ENCODE results near the gene EPHB1.

EPHB1 gene

DNA sequence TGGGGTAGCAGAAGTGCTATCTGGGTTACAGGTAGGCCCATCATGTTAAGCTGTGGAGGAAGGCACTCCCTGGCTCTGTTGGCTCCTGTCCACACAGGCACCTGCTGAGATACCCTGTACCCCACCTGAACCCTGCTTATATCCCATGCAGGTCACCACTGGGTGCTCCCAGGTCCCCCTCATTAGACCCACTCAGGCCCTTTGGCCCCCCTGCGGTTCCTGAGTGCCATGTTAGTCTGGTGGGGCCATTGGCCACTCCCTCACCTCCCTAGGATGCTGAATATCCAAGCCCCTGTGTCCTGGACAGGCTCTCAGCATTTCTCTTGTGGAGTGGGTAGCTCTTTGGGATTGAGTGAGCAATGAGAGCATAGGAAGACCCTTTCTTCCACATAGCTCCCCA, 128.2 kb downstream of the EPHB1 start:
- DNase-seq (ENCODE audit: low read depth in 1 of 2, low spot score in 1 of 2): no peak
- in situ Hi-C loops (cut with HindIII; ENCODE audit: low pct_unique_long_range_greater_than_20kb, low sequenced_read_pairs): no loop called here
- TF ChIP-seq JUND (IDR thresholded peaks at IDR 0.05; ENCODE audit: low read depth): no peak

DNA sequence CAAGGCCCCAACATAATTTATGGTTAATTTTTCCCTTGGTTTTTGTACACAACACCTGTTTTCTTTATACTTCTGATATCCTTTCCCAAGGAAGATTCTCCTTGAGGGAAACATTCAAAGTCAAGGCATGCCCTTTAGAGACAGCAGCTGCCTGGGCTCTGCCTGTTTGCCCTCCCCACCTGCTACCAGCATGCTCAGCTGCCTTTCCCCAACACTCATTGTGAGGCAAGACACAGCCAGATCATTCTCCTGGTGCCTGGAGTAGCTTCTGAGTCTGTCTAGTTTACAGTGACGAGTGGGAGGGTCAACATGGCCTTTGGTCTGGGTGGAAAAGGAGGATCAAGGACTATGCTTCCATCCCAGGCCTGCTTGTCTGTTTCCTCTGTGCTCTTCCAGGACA, 132.5 kb downstream of the EPHB1 start:
- in situ Hi-C loops (cut with HindIII; ENCODE audit: low pct_unique_long_range_greater_than_20kb, low sequenced_read_pairs): no loop called here
- no peak for DNase-seq (ENCODE audit: low read depth in 1 of 2, low spot score in 1 of 2)

DNA sequence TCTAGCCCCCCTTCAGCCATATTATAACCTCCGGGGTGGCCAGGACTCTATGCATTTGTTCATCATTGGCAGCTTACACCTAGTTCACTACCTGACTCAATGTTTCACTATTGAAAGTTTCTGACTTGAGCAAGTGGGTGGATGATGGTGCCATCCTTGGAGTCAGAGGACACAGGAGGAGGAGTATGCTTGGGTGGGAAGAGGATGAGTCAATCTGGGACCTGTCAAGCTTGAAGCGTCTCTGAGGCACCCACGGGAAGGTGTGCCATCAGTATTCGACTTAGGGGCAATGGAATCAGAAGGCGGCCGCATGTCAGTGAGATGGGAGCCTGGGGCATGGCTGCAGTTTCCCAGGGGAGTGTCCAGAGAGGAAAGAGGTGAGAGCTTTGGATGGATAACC, 133.3 kb downstream of the EPHB1 start:
- in situ Hi-C loops (cut with HindIII; ENCODE audit: low pct_unique_long_range_greater_than_20kb, low sequenced_read_pairs): no loop called here
- DNase-seq (ENCODE audit: low read depth in 1 of 2, low spot score in 1 of 2): no peak
- TF ChIP-seq JUND (IDR thresholded peaks at IDR 0.05; ENCODE audit: low read depth): no peak

More for the DNA sequence above, 132.5 kb downstream of the EPHB1 start:
- TF ChIP-seq JUND (IDR thresholded peaks at IDR 0.05; ENCODE audit: low read depth): no peak

DNA sequence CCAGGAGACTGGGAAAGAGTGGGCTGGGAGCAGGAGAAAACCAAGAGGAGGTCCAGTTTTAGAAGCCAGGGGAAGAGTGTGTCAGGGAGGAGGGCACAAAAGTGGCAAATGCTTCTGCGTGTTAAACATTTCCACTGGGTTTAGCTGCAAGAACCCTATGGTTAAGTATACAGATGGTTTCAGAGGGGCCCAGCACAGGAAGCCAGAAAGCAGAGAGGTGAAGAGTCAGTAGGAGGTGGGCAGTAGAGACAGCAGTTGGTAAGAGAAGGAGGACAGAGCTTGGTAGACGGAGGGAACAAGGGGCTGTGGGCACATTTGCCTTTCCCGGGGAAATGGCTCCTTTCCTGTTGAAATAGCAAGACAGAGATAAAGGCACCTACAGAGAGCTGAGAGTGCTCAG, 133.8 kb downstream of the EPHB1 start:
- TF ChIP-seq JUND (IDR thresholded peaks at IDR 0.05; ENCODE audit: low read depth): no peak
- in situ Hi-C loops (cut with HindIII; ENCODE audit: low pct_unique_long_range_greater_than_20kb, low sequenced_read_pairs): no loop called here
- DNase-seq (ENCODE audit: low read depth in 1 of 2, low spot score in 1 of 2): no peak

DNA sequence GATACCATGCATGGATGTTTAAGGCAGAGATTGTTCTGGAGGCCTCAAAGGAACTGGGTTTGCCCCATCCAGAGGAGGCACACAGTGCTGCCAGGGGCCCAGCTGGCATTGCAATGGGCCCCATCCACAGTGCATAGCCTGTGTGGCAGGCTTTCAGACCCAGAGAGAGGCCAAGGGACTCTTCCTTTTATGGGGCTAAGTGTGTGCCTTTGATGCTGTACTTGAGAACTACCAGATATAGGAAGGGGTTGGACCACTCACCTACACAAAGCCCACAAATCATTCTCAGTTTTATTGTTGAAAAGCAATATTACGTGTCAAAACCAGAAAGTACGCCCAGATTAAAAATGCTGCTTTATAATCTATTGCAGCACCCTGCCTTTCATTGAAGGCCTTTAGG, 134.9 kb downstream of the EPHB1 start:
- DNase-seq (ENCODE audit: low read depth in 1 of 2, low spot score in 1 of 2): no peak
- in situ Hi-C loops (cut with HindIII; ENCODE audit: low pct_unique_long_range_greater_than_20kb, low sequenced_read_pairs): no loop called here
- no peak for TF ChIP-seq JUND (IDR thresholded peaks at IDR 0.05; ENCODE audit: low read depth)

DNA sequence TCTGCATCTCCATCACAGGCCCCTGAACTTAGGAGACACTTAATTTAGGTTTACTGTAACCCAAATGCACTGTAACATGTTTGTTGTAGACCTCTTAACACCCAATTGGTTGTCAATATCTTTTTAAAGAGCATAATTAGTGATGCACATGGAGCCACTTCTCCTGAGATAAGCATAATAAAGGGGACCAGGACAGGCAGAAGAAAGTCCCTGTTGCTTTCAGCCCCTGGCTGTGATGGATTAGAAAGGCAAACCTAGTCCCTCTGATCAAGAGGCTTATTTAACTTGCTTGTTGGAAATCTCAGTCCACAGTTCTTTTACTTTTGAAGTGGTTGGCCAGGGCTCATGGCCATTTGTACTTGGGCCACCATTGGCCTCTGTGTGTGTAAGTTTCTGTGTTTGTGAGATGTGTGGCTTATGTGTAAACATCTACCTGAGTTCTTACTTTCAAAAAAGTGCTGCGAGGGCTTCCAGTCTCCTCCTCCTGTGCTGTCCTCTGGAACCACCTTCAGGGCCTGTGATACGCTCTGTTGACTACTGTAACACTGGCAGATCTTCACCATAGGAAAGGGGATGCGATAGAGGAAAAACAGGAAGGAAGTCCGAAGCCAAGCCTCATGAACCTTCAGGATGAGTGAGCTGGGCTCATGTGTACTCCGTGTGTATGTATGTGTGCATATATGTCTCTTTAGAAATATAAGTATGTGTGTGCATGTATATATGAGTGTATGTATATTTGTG, 136.2 kb downstream of the EPHB1 start:
- in situ Hi-C loops (cut with HindIII; ENCODE audit: low pct_unique_long_range_greater_than_20kb, low sequenced_read_pairs): no loop called here
- DNase-seq (ENCODE audit: low read depth in 1 of 2, low spot score in 1 of 2): no peak
- TF ChIP-seq JUND (IDR thresholded peaks at IDR 0.05; ENCODE audit: low read depth): no peak

DNA sequence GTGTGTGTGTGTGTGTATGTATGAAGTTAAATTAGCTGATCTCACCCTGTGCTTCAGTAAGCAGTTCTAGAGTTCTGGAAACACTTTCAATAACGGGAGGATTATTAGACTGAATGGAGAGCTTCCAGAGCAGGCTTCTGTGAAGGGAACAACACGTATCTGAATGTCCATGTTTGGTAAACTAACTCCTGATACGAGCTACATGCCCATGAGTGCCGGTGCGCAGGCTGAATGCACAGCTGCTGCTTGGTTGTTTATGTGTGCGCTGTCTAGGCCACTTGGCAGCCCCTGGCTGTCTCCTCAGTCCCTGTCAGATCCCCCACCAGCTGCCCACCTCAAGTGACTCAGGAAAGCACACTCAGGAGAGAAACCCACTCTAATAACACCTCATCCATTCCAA, 137.0 kb downstream of the EPHB1 start:
- no peak for TF ChIP-seq JUND (IDR thresholded peaks at IDR 0.05; ENCODE audit: low read depth)
- DNase-seq (ENCODE audit: low read depth in 1 of 2, low spot score in 1 of 2): no peak
- in situ Hi-C loops (cut with HindIII; ENCODE audit: low pct_unique_long_range_greater_than_20kb, low sequenced_read_pairs): no loop called here

DNA sequence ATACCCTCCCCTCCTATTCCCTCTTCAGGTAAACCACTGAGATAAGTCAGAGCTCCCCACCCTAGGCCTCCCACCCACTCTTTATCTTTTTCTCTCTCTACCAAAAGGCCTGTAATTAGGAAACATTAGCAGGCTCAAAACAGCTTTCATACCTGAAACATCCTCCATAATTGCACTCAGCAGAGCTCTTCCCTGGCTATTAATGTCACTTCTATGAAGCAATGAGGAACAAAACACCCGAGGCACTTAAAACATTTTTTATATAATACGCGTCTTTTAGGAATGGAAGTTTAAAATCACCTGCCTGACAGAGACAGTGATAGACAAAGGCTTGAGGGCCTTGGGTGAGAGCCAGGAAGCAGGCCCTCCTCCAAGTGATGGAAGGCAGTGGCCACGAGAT, 138.9 kb downstream of the EPHB1 start:
- in situ Hi-C loops (cut with HindIII; ENCODE audit: low pct_unique_long_range_greater_than_20kb, low sequenced_read_pairs): no loop called here
- no peak for DNase-seq (ENCODE audit: low read depth in 1 of 2, low spot score in 1 of 2)

DNA sequence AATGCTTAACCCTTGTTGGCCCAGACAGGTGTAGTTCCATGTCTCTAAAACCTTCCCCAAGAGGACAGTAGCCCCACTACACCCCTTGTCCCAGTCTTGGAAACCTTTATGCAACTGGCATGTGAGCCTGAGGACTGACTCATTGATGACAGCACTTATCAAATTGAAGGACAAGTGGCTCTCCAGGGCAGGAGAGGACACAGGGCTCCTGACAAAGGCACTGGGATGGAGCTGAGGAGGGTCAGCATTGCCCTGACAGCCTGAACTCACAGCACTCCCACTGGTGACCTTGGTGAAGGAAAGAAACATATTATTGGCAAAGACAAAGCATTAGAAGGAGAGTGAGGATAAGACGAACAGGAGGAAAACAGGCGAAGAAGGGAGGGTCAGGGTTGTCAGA, 139.9 kb downstream of the EPHB1 start:
- no peak for DNase-seq (ENCODE audit: low read depth in 1 of 2, low spot score in 1 of 2)
- no peak for TF ChIP-seq JUND (IDR thresholded peaks at IDR 0.05; ENCODE audit: low read depth)
- in situ Hi-C loops (cut with HindIII; ENCODE audit: low pct_unique_long_range_greater_than_20kb, low sequenced_read_pairs): no loop called here

More for the DNA sequence above, 138.9 kb downstream of the EPHB1 start:
- TF ChIP-seq JUND (IDR thresholded peaks at IDR 0.05; ENCODE audit: low read depth): no peak

DNA sequence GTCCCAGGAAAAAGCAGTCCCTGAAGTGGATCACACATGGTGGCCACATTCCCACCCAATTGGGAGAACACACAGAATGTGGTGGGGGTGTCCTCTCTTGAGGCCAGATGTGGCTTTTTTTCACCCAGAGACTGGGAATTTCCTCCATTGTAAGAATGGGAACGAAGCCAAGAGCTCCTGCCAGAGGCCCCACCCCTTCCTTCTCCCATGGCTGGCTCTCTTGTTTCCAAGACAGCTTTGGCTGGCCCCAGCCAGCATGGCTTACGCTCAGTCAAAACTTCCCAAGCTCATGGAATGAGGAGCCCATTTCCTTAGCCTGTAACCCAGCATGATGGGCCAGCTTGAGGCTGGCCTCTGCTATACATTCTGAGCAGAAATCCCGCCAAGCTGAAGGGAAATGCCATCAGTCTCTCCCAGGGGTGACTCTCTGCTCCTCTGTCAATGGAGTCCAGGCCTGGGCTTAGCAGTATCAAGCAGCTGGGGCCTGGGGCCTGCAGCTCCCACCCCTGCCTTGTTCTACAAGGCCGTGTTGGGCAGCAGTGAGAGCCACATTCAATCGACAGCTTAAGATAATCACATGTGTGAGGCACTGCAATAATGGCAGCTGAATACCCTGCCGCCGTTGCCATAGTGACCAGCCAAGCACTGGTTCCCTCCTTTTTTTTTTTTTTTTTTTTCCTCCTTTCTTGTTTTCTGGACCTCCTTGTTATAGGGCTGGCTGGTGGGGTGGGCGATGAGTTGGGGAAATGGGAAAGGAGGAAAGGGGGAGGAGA, 142.4 kb downstream of the EPHB1 start:
- TF ChIP-seq JUND (IDR thresholded peaks at IDR 0.05; ENCODE audit: low read depth): no peak
- in situ Hi-C loops (cut with HindIII; ENCODE audit: low pct_unique_long_range_greater_than_20kb, low sequenced_read_pairs): no loop called here
- no peak for DNase-seq (ENCODE audit: low read depth in 1 of 2, low spot score in 1 of 2)

DNA sequence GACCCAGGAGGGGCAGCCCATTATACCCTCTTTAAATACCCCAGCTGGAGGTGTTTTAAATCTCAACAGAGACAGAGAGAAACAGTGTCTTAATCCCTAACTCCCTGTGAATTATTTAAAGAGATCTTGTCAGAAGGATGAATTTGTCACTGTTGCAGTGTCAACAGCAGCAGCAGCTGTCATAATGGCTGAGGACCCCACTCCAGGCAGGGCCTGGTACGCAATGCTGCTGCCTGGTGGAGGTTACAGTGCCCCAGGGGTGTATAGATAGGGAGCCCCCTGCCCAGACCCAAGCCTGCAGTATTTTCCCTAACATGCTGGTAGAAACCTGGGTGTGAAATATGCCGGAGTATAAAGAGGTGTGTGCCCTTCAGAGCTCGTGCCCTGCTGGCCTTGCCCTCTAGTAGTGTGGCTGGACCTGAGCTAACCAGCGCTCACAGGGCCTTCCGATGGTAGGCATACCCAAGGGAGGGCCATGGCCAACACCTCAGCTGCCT, 143.0 kb downstream of the EPHB1 start:
- in situ Hi-C loops (cut with HindIII; ENCODE audit: low pct_unique_long_range_greater_than_20kb, low sequenced_read_pairs): no loop called here
- DNase-seq (ENCODE audit: low read depth in 1 of 2, low spot score in 1 of 2): no peak
- no peak for TF ChIP-seq JUND (IDR thresholded peaks at IDR 0.05; ENCODE audit: low read depth)

DNA sequence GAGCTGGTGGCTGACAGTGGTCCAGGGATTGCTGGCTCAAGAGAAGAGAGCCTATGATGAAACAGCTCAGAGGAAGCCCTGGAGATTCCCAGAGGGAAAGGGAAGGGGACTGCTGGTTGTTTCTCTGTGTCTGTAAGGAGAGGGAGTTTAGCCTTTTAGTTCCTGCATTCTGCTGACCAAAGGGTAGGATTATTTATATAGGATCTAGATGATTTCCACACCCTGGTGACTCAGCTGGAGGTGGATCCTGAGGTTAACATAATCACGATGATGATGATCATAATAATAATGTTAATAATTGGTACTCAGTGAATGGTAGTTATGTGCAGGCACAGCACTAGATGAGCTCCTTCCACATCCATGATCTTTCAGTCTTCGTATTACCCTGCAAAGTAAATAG, 144.9 kb downstream of the EPHB1 start:
- DNase-seq (ENCODE audit: low read depth in 1 of 2, low spot score in 1 of 2): no peak
- in situ Hi-C loops (cut with HindIII; ENCODE audit: low pct_unique_long_range_greater_than_20kb, low sequenced_read_pairs): no loop called here
- no peak for TF ChIP-seq JUND (IDR thresholded peaks at IDR 0.05; ENCODE audit: low read depth)

DNA sequence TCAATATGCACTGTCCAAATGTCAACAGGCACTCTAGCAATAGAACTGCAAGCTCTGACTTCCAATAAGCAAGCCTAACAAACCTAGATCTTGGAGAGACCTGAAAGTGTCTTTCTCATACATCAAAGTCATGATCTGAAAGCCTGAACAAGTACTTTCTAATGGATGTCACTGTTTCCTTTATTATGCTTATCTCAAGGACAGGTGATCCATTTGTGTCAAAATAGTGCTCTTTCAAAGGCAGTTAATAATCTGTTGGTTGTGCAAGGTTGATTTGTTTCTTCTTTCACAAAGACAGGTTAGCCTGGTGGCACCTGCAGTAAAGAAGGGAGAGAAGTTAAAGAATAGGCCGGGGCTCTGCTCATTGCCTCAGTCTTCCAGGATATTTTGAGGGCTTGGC, 146.8 kb downstream of the EPHB1 start:
- no peak for DNase-seq (ENCODE audit: low read depth in 1 of 2, low spot score in 1 of 2)
- TF ChIP-seq JUND (IDR thresholded peaks at IDR 0.05; ENCODE audit: low read depth): no peak
- in situ Hi-C loops (cut with HindIII; ENCODE audit: low pct_unique_long_range_greater_than_20kb, low sequenced_read_pairs): no loop called here
